Body of pancreas (tissue), 4 donors: ENCODE results near the gene PCSK4.

Experiments
- CTCF ChIP-seq, 7 experiments: fragments of 450-650 bp in 4 of 7; fragments of 200-600 bp in 3 of 7; sonication (generic) in 3 of 7; IDR thresholded peaks; one replicate each; pipeline ENCODE4 v1.5.1; 2016 to 2019; ENCODE audit warnings: antibody characterized with exemption in 7 of 7
- POLR2A ChIP-seq, 3 donors: fragments of 450-650 bp; IDR thresholded peaks; one replicate each; pipeline ENCODE4 v1.6.1; 2016; ENCODE audit warnings: antibody characterized with exemption in 3 of 3, mild to moderate bottlenecking in 2 of 3

- TF ChIP-seq CTCF (IDR thresholded peaks at IDR 0.05) = no peak
- no peak for TF ChIP-seq POLR2A (IDR thresholded peaks at IDR 0.05)
Observed at GRCh38 chr19:1505012-1505411, 14.9 kb upstream of the PCSK4 start.
